Adrenal gland (tissue), 12 donors: ENCODE data around the gene SDCCAG8. TPM values are rescaled to one million over a fixed set of nuclear protein-coding genes. Genes with fewer than 3 reads are reported as not detected.

ENCODE experiments used
- DNase-seq, 7 donors: peaks; one replicate each; pipeline ENCODE4 v3.0.0-alpha.2; 2019 to 2020
- H3K27ac ChIP-seq, 5 donors: fragments of 200-600 bp; sonication (generic) in 4 of 5; 1 replicate in 3 of 5; 2 replicates in 2 of 5; pipeline versions ENCODE4 v1.5.1 to v1.8.0; 2016 to 2020; ENCODE audit warnings: mild to moderate bottlenecking in 1 of 5
- H3K27me3 ChIP-seq: fragments of 200-600 bp; 2 replicates; pipeline ENCODE4 v1.8.0; 2021
- H3K36me3 ChIP-seq, 2 donors: fragments of 200-600 bp; replicated peaks in 1 of 2; 1 replicate in 1 of 2; 2 replicates in 1 of 2; pipeline versions ENCODE4 v1.5.1 to v1.8.0; 2018 to 2022
- H3K4me1 ChIP-seq, 2 donors: fragments of 200-600 bp; replicated peaks in 1 of 2; 1 replicate in 1 of 2; 2 replicates in 1 of 2; pipeline versions ENCODE4 v1.5.1 to v1.8.0; 2018 to 2021
- H3K4me3 ChIP-seq, 4 donors: fragments of 200-600 bp; sonication (generic) in 3 of 4; one replicate each; pipeline ENCODE4 v1.5.1; 2016 to 2018
- H3K9me3 ChIP-seq, 3 donors: fragments of 200-600 bp; sonication (generic) in 1 of 3; replicated peaks in 1 of 3; 1 replicate in 2 of 3; 2 replicates in 1 of 3; pipeline versions ENCODE4 v1.5.1 to v1.8.0; 2016 to 2021
- CTCF ChIP-seq, 6 experiments: fragments of 450-650 bp in 4 of 6; fragments of 200-600 bp in 2 of 6; sonication (generic) in 1 of 6; IDR thresholded peaks; 1 replicate in 5 of 6; 2 replicates in 1 of 6; pipeline versions ENCODE4 v1.5.1 to v1.8.0; 2016 to 2021; ENCODE audit warnings: antibody characterized with exemption in 6 of 6, mild to moderate bottlenecking in 2 of 6, moderate library complexity in 1 of 6
- POLR2A ChIP-seq, 2 donors: fragments of 450-650 bp; IDR thresholded peaks; one replicate each; pipeline ENCODE4 v1.6.1; 2017; ENCODE audit warnings: antibody characterized with exemption in 2 of 2, mild to moderate bottlenecking in 2 of 2, moderate library complexity in 1 of 2
- WGBS, 4 donors: extraction: QIAGEN DNeasy Blood & Tissue Kit in 2 of 4; methylation state at CpG; one replicate each; pipeline versions ENCODE4 v1.1.5 to v1.1.7; 2013 to 2017; 5-methylcytosine and 5-hydroxymethylcytosine counted together
- intact Hi-C, 2 donors: fragments of 100-400 bp; cut with DNase I; formaldehyde crosslinking; loops; one replicate each; pipeline versions ENCODE4 v1.14.1 to v1.15.0; 2022 to 2023
- polyA plus RNA-seq, 3 donors: library from polyadenylated mRNA; stranded (reverse); fragments of 200-250 nt in 2 of 3; fragments of 350-450 nt in 1 of 3; fragmentation: Illumina TruSeq in 1 of 3; extraction: RNeasy Lipid Tissue Mini Kit (QIAGEN cat#74804) in 1 of 3; gene quantifications; one replicate each; pipeline ENCODE4 v1.2.3, GENCODE V29; 2013 to 2014
- total RNA-seq, 9 donors: library from RNA; depleted of rRNA in 4 of 9; stranded (reverse); fragments of >200 nt in 4 of 9; fragments of 120-200 nt in 1 of 9; fragmentation: NEBNext Ultra II Directional in 1 of 9; extraction: Animal tissue kit (Norgen Biotek cat#: 25700) in 1 of 9; gene quantifications; one replicate each; pipeline versions ENCODE4 v1.1.0 to v1.2.4, GENCODE V29; 2013 to 2023
- donor health status: healthy with polysubstance abuse.
- donor health status: Bipolar disorder and iron deficiency.
- donor health status: DM: yes; HTN: yes; CAD: no.
- donor health status: DM: no; HTN: no; CAD: no.
- donor health status: DM: no; HTN: no; CAD: no.
- donor health status: DM: yes; HTN: yes; CAD: no.

The SDCCAG8 gene
- total and polyA plus RNA-seq, 12 donors = 22.5 to 60.9 (median 44.1) TPM

- H3K4me3 ChIP-seq = no peak overlapping the region
- intact Hi-C loops = no loop called here
- DNase-seq = no peak
- H3K9me3 ChIP-seq = no peaks in the 10 kb centered on the region
- no peak overlapping the region for H3K27ac ChIP-seq
- 85 to 90% (median 87%) methylated on average over 7 of the region's 7 CpGs for WGBS, 4 donors
- TF ChIP-seq POLR2A (IDR thresholded peaks at IDR 0.05) = no peak
- TF ChIP-seq CTCF (IDR thresholded peaks at IDR 0.05) = no peak
- H3K36me3 ChIP-seq = no peaks in the 10 kb centered on the region
- peaks cover 10 to 29% of the 10 kb centered on the region in 2 donors for H3K4me1 ChIP-seq
- no peaks in the 10 kb centered on the region for H3K27me3 ChIP-seq
These were observed 214.7 kb downstream of the SDCCAG8 start for GRCh38 chr1:243470502-243470901.

- H3K4me1 ChIP-seq = peaks cover 10 to 29% of the 10 kb centered on the region in 2 donors
- intact Hi-C loops = no loop called here
- WGBS, 4 donors = 79 to 86% (median 81%) methylated on average over 17 of the region's 17 CpGs
- H3K27me3 ChIP-seq = no peaks in the 10 kb centered on the region
- H3K27ac ChIP-seq = no peak overlapping the region
- H3K4me3 ChIP-seq = no peak overlapping the region
- TF ChIP-seq POLR2A (IDR thresholded peaks at IDR 0.05) = no peak
- no peak for TF ChIP-seq CTCF (IDR thresholded peaks at IDR 0.05)
- no peaks in the 10 kb centered on the region for H3K9me3 ChIP-seq
- H3K36me3 ChIP-seq = no peaks in the 10 kb centered on the region
- DNase-seq = no peak
These were observed 215.3 kb downstream of the SDCCAG8 start for GRCh38 chr1:243471026-243471685.

GRCh38 chr1:243471754-243472745, 216.2 kb downstream of the SDCCAG8 start:
- intact Hi-C loops = no loop called here
- Histone ChIP-seq H3K9me3 (no peaks in the 10 kb centered on the region), H3K4me3 (no peak overlapping the region), H3K36me3 (no peaks in the 10 kb centered on the region), H3K4me1 (peaks cover 10 to 29% of the 10 kb centered on the region in 2 donors), H3K27me3 (no peaks in the 10 kb centered on the region), H3K27ac (no peak overlapping the region)
- no peak for DNase-seq
- TF ChIP-seq CTCF (IDR thresholded peaks at IDR 0.05) = no peak
- TF ChIP-seq POLR2A (IDR thresholded peaks at IDR 0.05) = no peak
- 50 to 67% (median 56%) methylated on average over 3 of the region's 3 CpGs for WGBS, 4 donors
